K562 (cell line): ENCODE results near the gene ADARB2. TPM values are rescaled to one million over a fixed set of nuclear protein-coding genes. Genes with fewer than 3 reads are reported as not detected.

ENCODE experiments used
- ATAC-seq: fragments of 200-7000 bp; cut with Tn5 transposase; 3 replicates; pipeline ENCODE4 v1.9.1; 2020; ENCODE audit warnings: moderate library complexity
- BruUV-seq: library from RNA; stranded (reverse); fragments of 400-500 nt; replicated peaks from 2 replicates; lab custom pipeline; 2021; lab: Mats Ljungman, UMichigan
- CTCF ChIA-PET: fragments of 300-600 bp; formaldehyde crosslinking; extraction: SDS; loops from one replicate; lab custom pipeline; 2021; ENCODE audit warnings: low intra/inter-chr PET ratio; lab: Yijun Ruan, JAX
- POLR2A ChIA-PET: fragments of 300-600, 350-650 bp; sonication (Branson Sonifier 250); formaldehyde crosslinking; extraction: SDS; loops from one replicate; lab custom pipeline; 2021; ENCODE audit warnings: antibody characterized with exemption, inconsistent platforms; lab: Yijun Ruan, JAX
- DNase-seq, 4 experiments: peaks; one replicate each; pipeline versions ENCODE4 v3.0.0 to v3.0.0-alpha.2; 2011 to 2018; ENCODE audit warnings: low spot score in 3 of 4, mixed read lengths in 3 of 4; ENCODE audit errors: extremely low read depth in 1 of 4
- FAIRE-seq: peaks from 2 replicates; lab custom pipeline; 2011; peaks lifted over from hg19 to GRCh38; lab: Jason Lieb, UNC
- H2AFZ ChIP-seq: 2 replicates; pipeline ENCODE4 v1.6.0; 2011; ENCODE audit warnings: low read depth, low read length, control low read depth, inconsistent platforms
- H3K27ac ChIP-seq: fragments of 200-600 bp; 3 replicates; pipeline ENCODE4 v1.8.0; 2011; ENCODE audit warnings: low read depth, mild to moderate bottlenecking, control low read depth, inconsistent platforms, low read length, moderate library complexity, mixed read lengths; ENCODE audit errors: extremely low read depth
- H3K27me3 ChIP-seq, 2 experiments: fragments of 300-600 bp in 1 of 2; 2 replicates in 1 of 2; 3 replicates in 1 of 2; pipeline versions ENCODE4 v1.6.0 to v1.8.0; 2011; ENCODE audit warnings: inconsistent platforms in 2 of 2, low read length in 2 of 2, mild to moderate bottlenecking in 1 of 2, mixed read lengths in 1 of 2, moderate library complexity in 1 of 2; ENCODE audit not compliant: control insufficient read depth in 2 of 2, insufficient read depth in 2 of 2
- H3K36me3 ChIP-seq: fragments of 300-600 bp; 3 replicates; pipeline ENCODE4 v1.8.0; 2011; ENCODE audit warnings: mild to moderate bottlenecking, low read length, inconsistent platforms; ENCODE audit not compliant: control insufficient read depth, insufficient read depth
- H3K4me1 ChIP-seq, 2 experiments: fragments of 200-600 bp in 1 of 2; replicated peaks in 1 of 2; 2 replicates in 1 of 2; 3 replicates in 1 of 2; pipeline versions ENCODE4 v1.5.1 to v1.8.0; 2011; ENCODE audit warnings: inconsistent platforms in 2 of 2, low read length in 2 of 2, mild to moderate bottlenecking in 1 of 2, mixed read lengths in 1 of 2, moderate library complexity in 1 of 2; ENCODE audit not compliant: control insufficient read depth in 2 of 2, insufficient read depth in 2 of 2
- H3K4me2 ChIP-seq: 2 replicates; pipeline ENCODE4 v1.6.1; 2011; ENCODE audit warnings: low read length, control low read depth, inconsistent platforms, mixed read lengths; ENCODE audit not compliant: insufficient read depth
- H3K4me3 ChIP-seq: fragments of 200-600 bp; sonication (generic), shearing (Covaris generic); 2 replicates; pipeline ENCODE4 v1.5.1; 2016; ENCODE audit warnings: control low read depth, inconsistent platforms
- H3K79me2 ChIP-seq: fragments of 200-600 bp; 3 replicates; pipeline ENCODE4 v1.8.0; 2011; ENCODE audit warnings: low read length, inconsistent platforms; ENCODE audit not compliant: control insufficient read depth, insufficient read depth
- H3K9ac ChIP-seq, 2 experiments: 2 replicates each; pipeline versions ENCODE4 v1.6.0 to v1.6.1; 2011; ENCODE audit warnings: low read depth in 2 of 2, low read length in 2 of 2, control low read depth in 1 of 2, inconsistent platforms in 1 of 2, mild to moderate bottlenecking in 1 of 2, mixed read lengths in 1 of 2; ENCODE audit not compliant: insufficient read depth in 1 of 2
- H3K9me1 ChIP-seq: one replicate; pipeline ENCODE4 v1.6.0; 2011; ENCODE audit warnings: inconsistent platforms, mild to moderate bottlenecking, low read length, moderate library complexity; ENCODE audit not compliant: control insufficient read depth, insufficient read depth
- H3K9me3 ChIP-seq: replicated peaks from 2 replicates; pipeline ENCODE4 v1.5.1; 2011; ENCODE audit warnings: low read depth, low read length, inconsistent platforms; ENCODE audit not compliant: control insufficient read depth, insufficient read depth
- H4K20me1 ChIP-seq: replicated peaks from 2 replicates; pipeline ENCODE4 v1.6.1; 2011; ENCODE audit warnings: low read length, inconsistent platforms, mixed read lengths; ENCODE audit not compliant: control insufficient read depth, insufficient read depth
- FOS ChIP-seq: IDR thresholded peaks from 3 replicates; pipeline ENCODE4 v1.6.1; 2011; ENCODE audit not compliant: insufficient read length; ENCODE audit errors: extremely low read depth
- ILF3 ChIP-seq: fragments of 450-650 bp; IDR thresholded peaks from 2 replicates; pipeline ENCODE4 v1.6.1; 2018; ENCODE audit warnings: antibody characterized with exemption, mild to moderate bottlenecking, moderate library complexity, borderline replicate concordance
- KDM1A ChIP-seq, 2 experiments: fragments of 450-650 bp; IDR thresholded peaks; 2 replicates each; pipeline ENCODE4 v1.6.1; 2016; ENCODE audit warnings: mild to moderate bottlenecking in 2 of 2
- KLF16 ChIP-seq: IDR thresholded peaks from 2 replicates; pipeline ENCODE4 v1.6.1; 2016; ENCODE audit warnings: antibody characterized with exemption
- NR2C2 ChIP-seq, 2 experiments: fragments of 200-800 bp in 1 of 2; sonication (Bioruptor generic) in 1 of 2; sonication (generic) in 1 of 2; formaldehyde crosslinking in 1 of 2; IDR thresholded peaks; 2 replicates each; pipeline versions ENCODE4 v1.6.1 to v1.8.0; 2016 to 2022; ENCODE audit warnings: mild to moderate bottlenecking in 1 of 2, missing compliant biosample characterization in 1 of 2, missing genetic modification characterization in 1 of 2, missing genetic modification reagents in 1 of 2
- PRMT5 ChIP-seq: sonication (generic); formaldehyde crosslinking; IDR thresholded peaks from 2 replicates; pipeline ENCODE4 v1.5.0; 2020; ENCODE audit warnings: missing genetic modification reagents
- PTTG1 ChIP-seq: fragments of 450-650 bp; IDR thresholded peaks from 2 replicates; pipeline ENCODE4 v1.6.1; 2016; ENCODE audit warnings: low read depth, mild to moderate bottlenecking, missing genetic modification characterization, missing compliant biosample characterization
- SRSF1 ChIP-seq: fragments of 200-400 bp; formaldehyde crosslinking; IDR thresholded peaks from 2 replicates; pipeline ENCODE4 v1.6.1; 2017; ENCODE audit warnings: mild to moderate bottlenecking, low read depth, low read length, moderate library complexity
- ZBED1 ChIP-seq: IDR thresholded peaks from 2 replicates; pipeline ENCODE4 v1.6.1; 2014
- ZNF518B ChIP-seq: fragments of 250-450 bp; sonication (Bioruptor Pico); IDR thresholded peaks from 2 replicates; pipeline ENCODE4 v1.5.0; 2021; ENCODE audit warnings: mild to moderate bottlenecking, moderate library complexity
- WGBS: fragments of 100-300 bp; shearing (Covaris generic); methylation state at CpG from one replicate; pipeline ENCODE4 v1.1.6; 2016; ENCODE audit warnings: low coverage, mixed read lengths; ENCODE audit not compliant: insufficient coverage; ENCODE audit errors: missing lambda C conversion rate; 5-methylcytosine and 5-hydroxymethylcytosine counted together
- in situ Hi-C: fragments of 300-500 bp; cut with MboI; formaldehyde crosslinking; loops from 4 replicates; pipeline ENCODE4 v1.15.0; 2018; ENCODE audit warnings: inconsistent platforms, mixed read lengths
- intact Hi-C: fragments of 100-400 bp; cut with micrococcal nuclease; formaldehyde crosslinking; loops from 2 replicates; pipeline ENCODE4 v1.14.2; 2022
- polyA plus RNA-seq, 8 experiments: library from polyadenylated mRNA; depleted of rRNA in 4 of 8; stranded (reverse) in 5 of 8; unstranded in 3 of 8; fragments of >200 nt; fragmentation: Nextera tagmentation in 2 of 8; fragmentation: Illumina TruSeq in 1 of 8; extraction: Ambion mirVana in 2 of 8; extraction: Trizol in 1 of 8; gene quantifications; 2 replicates each; pipeline versions ENCODE4 v1.2.1 to v1.2.3, GENCODE V29; 2011 to 2014; ENCODE audit warnings: inconsistent platforms in 1 of 8, missing spikeins in 1 of 8
- total RNA-seq, 7 experiments: library from RNA; depleted of rRNA in 6 of 7; stranded (reverse); fragments of >200 nt in 6 of 7; fragmentation: Illumina TruSeq in 2 of 7; extraction: Trizol in 2 of 7; gene quantifications; 2 replicates each; pipeline versions ENCODE4 v1.2.1 to v1.2.3, GENCODE V29; 2011 to 2021; ENCODE audit warnings: low replicate concordance in 1 of 7
- TF ChIP-seq, protein P1 (sequence below): fragments of 250-450 bp; sonication (Bioruptor Pico); IDR thresholded peaks from 2 replicates; pipeline ENCODE4 v1.4.0; 2020

The ADARB2 gene
- total and polyA plus RNA-seq, 9 of the 15 experiments (the other 6 are each of a cell fraction or from before 2014, with no cell fraction given) = not detected

GRCh38 chr10:1509011-1509530, 228.3 kb downstream of the ADARB2 start:
- Histone ChIP-seq H3K9me1 (no peaks in the 10 kb centered on the region), H3K9ac (no peak overlapping the region), H3K27ac (no peak overlapping the region), H3K4me1 (no peaks in the 10 kb centered on the region), H3K4me2 (no peak overlapping the region), H3K27me3 (peaks cover 4 to 34% of the 10 kb centered on the region in 2 experiments; a peak in 4 of 5 replicates), H3K79me2 (no peaks in the 10 kb centered on the region), H4K20me1 (no peaks in the 10 kb centered on the region), H3K4me3 (no peak overlapping the region), H3K36me3 (no peaks in the 10 kb centered on the region), H2AFZ (no peak overlapping the region), H3K9me3 (no peaks in the 10 kb centered on the region)
- ATAC-seq (no peak), DNase-seq (no peak), FAIRE-seq (no peak)
- TF ChIP-seq KDM1A (IDR thresholded peaks at IDR 0.05) = no peak
- TF ChIP-seq NR2C2 (CRISPR knock-in tag; IDR thresholded peaks at IDR 0.05) = no peak
- TF ChIP-seq NR2C2 (tag; IDR thresholded peaks at IDR 0.05) = no peak
- TF ChIP-seq PRMT5 = no peak
- no peak for TF ChIP-seq ZNF518B (CRISPR knock-in tag)
- TF ChIP-seq KLF16 = no peak
- TF ChIP-seq, protein P1, sequence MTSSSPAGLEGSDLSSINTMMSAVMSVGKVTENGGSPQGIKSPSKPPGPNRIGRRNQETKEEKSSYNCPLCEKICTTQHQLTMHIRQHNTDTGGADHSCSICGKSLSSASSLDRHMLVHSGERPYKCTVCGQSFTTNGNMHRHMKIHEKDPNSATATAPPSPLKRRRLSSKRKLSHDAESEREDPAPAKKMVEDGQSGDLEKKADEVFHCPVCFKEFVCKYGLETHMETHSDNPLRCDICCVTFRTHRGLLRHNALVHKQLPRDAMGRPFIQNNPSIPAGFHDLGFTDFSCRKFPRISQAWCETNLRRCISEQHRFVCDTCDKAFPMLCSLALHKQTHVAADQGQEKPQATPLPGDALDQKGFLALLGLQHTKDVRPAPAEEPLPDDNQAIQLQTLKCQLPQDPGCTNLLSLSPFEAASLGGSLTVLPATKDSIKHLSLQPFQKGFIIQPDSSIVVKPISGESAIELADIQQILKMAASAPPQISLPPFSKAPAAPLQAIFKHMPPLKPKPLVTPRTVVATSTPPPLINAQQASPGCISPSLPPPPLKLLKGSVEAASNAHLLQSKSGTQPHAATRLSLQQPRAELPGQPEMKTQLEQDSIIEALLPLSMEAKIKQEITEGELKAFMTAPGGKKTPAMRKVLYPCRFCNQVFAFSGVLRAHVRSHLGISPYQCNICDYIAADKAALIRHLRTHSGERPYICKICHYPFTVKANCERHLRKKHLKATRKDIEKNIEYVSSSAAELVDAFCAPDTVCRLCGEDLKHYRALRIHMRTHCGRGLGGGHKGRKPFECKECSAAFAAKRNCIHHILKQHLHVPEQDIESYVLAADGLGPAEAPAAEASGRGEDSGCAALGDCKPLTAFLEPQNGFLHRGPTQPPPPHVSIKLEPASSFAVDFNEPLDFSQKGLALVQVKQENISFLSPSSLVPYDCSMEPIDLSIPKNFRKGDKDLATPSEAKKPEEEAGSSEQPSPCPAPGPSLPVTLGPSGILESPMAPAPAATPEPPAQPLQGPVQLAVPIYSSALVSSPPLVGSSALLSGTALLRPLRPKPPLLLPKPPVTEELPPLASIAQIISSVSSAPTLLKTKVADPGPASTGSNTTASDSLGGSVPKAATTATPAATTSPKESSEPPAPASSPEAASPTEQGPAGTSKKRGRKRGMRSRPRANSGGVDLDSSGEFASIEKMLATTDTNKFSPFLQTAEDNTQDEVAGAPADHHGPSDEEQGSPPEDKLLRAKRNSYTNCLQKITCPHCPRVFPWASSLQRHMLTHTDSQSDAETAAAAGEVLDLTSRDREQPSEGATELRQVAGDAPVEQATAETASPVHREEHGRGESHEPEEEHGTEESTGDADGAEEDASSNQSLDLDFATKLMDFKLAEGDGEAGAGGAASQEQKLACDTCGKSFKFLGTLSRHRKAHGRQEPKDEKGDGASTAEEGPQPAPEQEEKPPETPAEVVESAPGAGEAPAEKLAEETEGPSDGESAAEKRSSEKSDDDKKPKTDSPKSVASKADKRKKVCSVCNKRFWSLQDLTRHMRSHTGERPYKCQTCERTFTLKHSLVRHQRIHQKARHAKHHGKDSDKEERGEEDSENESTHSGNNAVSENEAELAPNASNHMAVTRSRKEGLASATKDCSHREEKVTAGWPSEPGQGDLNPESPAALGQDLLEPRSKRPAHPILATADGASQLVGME (CRISPR knock-in tag) = no peak
- no peak for TF ChIP-seq PTTG1
- no peak for TF ChIP-seq SRSF1
- no peak for TF ChIP-seq ILF3
- no peak for TF ChIP-seq FOS
- no peak for TF ChIP-seq ZBED1
- ChIA-PET POLR2A (no interaction called here), CTCF (no interaction called here)
- WGBS = 2% methylated on average over 15 of the region's 15 CpGs
- no TSS peak for BruUV-seq
- in situ Hi-C loops = no loop called here
- intact Hi-C loops = no loop called here
